HG03378 (cell line): ENCODE data around the gene STAB1.

Experiments
- ATAC-seq: cut with Tn5 transposase; IDR thresholded peaks from one replicate; pipeline ENCODE4 v1.9.1; 2021; ENCODE audit warnings: mild to moderate bottlenecking, moderate library complexity; ENCODE audit not compliant: unreplicated experiment

STAB1 gene

DNA sequence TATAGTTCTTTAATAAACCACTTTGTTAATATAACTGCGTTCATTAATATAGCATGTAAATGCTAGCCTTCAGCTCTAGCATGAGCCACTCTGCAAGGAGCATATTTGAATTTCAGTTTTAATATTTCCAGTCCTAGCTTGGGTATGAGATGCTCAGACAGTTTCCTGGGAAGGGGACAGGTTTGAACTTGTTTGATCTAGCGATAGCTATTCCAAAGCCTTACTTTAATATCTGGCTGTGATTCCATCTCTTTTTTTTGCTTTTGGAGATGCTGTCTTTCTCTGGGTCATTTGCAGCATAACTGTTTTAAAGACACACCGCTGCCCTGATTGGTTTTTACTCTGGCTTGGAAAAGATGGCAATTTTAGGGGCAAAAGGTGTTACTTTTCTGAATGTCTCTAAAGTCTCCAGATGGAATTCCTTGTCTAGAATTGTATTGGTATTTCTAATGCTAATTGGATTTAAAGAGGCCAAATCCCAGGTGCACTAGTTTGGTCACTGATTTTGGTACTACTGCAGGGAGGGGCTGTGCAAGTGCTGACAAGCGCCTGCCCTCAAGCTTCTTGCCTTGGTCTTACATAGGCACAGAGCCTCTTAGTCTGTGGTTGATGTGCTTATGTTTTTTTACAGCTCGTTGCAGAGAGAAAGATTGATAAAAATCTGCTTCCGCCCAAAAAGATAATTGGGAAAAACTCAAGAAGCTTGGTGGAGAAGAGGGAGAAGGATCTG is 36.9 kb upstream of the STAB1 start:
- no peak for ATAC-seq

DNA sequence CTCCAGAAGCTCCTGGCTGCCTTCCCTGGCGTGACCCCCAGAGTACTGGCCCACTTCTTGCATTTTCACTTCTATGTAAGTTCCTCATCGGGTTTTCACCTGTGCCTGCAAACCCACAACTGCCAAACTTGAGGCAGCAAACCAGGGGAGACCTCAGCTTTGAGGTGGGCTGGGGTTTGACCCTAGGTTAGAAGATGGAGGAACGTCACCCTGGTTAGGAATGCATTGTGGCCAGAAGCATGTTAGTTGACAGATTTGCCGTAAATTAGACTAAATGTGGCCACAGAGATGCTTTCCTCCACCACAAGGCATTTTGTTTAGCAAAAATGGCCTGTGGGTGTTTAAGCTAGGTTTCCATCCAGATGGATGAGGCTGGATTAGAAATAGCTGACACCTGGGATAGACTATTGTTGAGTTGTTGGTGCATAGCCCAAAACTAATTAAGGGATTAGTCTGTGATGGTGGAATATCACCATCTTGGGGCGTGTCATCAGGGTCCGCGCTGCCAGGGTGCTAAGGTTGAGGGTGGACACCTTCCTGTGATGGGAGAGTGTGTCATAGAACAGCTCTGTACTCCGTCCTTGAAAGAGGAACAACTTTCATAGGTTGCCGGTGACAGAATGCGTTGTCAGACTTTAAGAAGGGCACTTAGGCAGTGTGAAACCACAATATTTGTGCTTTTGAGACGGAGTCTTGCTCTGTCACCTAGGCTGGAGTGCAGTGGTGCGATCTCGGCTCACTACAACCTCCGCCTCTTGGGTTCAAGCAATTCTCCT is 36.2 kb upstream of the STAB1 start:
- no peak for ATAC-seq

DNA sequence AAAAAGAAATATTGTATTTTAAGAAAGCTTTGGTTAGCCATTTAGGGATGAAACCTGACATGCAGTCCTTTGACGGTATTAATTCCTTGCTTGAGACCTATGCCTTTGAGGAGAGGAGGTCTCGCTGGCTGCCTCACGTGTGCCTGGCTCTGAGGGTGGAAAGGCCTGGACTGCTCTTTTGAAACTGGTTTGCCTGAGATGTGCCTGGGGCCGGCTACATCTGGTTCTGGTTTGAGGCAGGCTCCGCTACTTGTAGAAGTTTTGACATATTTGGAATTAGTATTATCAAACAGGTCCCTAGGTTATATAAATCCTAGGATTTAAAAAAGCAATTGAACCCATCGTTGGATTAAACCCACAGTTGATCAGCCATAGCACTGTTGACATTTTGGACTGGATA is 33.3 kb upstream of the STAB1 start:
- no peak for ATAC-seq

DNA sequence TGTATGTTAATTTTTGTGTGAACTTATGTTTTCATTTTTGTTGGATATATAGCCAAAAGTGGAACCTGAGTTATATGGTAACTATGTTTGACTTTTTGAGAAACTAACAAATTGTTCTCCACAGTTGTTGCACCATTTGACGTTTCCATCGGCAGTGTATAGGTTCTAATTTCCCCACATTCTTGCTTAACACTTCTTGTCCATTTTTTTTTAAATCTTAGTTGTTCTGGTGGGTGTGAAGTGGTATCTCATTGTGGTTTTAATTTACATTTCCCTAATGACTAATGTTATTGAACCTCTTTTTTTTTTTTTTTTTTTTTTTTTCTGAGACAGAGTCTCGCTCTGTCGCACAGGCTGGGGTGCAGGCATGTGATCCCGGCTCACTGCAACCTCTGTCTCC is 31.7 kb upstream of the STAB1 start:
- ATAC-seq = no peak

DNA sequence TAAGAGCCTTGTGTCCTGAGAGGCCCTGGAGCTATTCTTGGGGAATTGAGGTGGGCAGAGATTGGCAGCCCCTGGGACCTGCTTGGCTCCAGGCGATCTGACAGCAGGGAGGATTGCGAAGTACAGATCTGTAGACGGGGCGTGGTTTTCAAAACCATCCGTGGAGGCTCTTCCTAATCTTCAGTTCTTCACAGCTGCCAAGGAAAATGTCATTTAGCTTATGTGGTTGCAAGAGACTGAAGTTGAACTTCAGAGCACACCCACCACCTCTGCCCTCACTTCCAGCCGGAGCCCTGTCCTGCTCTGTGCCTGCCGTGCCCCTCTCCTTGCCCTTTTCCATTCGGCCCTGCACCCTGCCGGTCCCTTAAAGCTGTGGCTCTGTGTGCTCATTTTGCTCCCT is 26.8 kb upstream of the STAB1 start:
- ATAC-seq = no peak

DNA sequence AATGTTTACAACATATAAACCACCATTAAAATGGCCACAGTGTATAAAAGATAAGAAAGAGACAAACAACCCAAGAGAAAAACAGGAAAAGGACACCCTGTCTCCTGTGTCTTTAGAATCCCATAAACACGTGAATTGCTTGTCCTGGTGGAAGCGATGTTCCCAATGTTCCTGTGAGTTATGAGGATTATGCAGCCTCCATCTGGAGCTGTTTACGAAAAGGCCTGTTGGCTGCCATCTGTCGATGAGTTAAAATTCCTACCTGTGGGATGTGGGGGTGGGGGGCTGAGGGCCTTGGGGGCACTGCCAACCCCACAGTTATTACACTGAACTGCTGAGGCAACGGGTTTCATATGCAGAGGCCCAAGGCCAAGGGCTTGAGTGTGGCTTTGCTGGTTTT is 26.1 kb upstream of the STAB1 start:
- ATAC-seq = no peak

DNA sequence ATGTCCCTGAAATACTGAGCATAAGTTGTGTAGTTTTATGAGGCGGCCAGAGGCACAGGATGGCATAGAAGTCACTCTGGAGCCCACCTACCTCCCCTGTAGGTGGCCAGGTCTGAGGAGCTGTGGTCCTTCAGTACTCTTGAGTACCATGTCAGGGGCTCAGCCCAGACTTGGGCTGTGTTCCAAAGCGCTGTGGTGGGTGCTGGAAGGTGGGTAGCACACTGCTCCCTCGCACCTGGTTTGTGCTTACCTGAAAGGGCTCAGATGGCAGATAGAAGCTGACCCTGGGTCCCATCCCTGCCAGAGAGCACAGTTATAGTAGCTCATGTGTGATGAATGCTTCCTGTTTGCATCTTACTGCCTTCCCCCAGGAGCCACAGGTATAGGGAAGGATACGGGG is 24.2 kb upstream of the STAB1 start:
- ATAC-seq = no peak

DNA sequence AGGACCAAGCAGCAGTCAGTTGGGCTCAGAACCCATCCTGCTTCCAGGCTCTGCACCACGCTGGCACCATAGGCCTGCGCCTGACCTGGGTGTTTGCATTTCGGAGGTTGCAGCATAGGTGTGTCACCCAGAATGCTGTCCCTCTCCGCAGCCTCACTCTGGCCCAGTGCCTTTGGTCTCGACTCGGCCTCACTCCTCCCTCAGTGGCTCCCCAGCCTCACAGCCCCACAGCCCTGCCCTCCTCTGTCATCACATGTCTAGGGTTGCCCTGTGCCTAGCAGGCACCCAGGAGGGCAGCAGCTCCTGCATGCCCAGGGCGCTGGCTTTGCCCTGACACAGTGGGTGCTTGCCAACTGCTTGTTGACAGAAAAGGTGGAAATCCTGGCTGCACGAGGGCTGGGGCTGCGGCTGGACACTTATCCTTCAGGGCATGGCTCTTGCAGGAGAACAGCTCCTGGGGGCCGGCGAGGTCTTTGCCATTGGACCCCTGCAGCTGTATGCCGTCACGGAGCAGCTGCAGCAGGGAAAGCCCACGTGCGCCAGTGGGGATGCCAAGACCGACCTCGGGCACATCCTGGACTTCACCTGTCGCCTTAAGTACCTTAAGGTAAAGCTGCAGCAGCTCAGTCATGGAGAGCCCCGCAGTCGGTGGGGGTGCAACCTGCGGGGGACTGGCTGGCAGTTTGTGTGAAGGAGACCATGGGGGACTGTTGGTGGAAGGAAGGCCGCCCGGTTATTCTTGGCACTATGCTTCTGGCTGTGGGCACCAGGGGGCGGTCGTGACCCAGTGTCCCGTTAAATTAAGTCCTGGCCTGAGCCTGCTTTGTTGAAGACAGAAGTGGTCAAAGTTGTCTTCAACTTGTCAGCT is 23.5 kb upstream of the STAB1 start:
- no peak for ATAC-seq

DNA sequence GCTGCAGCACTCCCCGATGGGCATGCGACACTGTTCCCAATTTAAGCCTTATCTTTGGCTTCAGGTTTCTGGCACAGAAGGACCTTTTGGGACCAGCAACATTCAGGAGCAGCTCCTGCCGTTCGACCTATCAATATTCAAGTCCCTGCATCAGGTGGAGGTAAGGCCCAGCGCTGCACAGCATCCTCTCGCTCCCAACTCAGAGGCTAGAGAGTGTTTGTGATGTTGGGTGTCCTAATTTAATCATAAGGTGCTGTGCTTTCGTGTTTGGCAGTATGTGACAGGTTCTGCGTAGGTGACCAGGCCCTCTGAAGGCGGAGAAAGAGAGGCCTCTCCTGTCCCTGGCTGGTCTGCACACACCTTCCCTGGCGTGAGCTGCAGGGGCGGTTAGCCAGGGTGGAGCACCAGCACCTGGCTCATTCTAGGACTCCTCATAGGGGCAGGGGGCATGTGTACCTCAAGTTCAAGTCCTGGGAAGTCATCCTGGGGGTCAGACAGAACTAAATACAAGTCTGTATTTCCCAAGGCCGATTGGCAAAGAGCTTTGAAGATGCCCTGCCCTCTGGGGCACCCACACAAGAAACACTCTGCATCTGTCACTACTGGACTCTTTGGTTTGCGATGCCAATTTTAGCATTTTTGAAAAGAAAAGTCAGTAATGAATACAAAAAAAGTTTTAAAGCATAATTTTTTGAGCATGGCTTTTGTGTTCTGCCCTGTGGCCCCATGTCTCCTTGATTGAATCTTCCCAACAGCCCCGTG is 22.7 kb upstream of the STAB1 start:
- no peak for ATAC-seq

DNA sequence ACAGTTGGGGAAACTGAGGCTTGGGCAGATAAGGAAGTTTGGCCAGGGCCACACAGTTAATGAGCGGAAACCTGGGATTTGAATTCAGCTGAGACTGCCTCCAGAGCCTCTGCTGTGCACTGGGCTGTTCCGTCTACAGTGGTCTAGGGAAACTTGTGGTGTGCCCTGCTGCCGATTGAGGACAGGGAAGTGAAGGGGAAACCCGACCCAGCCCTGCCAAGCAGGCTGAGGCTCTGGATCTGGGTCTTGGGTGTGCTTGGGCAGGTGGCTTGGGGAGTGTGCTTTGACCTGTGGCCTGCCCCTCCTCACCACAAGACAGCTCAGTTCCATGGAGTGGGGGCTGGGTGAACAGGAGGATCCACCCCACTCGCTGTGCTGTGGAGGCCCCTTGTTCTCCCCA is 22.1 kb upstream of the STAB1 start:
- no peak for ATAC-seq

DNA sequence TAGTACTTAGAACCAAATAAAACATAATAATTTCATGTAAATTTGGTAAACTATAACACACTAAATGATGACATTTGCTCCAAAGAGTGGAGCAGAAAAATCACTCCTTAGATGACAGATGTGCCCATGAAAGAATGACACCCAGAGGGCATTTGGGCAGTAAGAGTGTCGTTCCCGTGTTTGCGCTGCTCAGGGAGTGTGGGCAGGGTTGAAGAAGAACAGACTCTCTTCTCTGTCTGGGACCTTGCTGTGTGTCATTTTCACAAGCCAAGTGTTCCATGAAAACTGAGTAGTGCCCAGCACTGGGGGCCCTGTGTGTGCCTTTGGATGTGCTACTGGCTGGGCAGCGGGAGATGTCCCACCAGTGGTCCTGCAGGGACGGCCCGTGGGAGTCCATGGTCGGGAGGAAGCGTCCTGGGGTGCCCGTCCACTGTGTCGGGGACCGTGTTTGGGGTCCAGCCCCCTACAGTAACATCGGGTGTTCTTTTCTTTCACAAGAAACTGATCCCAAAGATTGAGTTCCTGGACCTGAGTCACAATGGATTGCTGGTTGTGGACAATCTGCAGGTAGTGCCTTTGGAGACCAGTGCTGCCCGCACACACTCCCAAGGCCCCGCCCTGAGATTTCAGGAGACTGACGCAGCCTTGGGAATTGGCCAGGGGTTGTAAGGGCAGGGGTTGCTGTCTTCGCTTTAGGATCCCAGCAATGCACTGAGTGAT is 17.9 kb upstream of the STAB1 start:
- no peak for ATAC-seq

DNA sequence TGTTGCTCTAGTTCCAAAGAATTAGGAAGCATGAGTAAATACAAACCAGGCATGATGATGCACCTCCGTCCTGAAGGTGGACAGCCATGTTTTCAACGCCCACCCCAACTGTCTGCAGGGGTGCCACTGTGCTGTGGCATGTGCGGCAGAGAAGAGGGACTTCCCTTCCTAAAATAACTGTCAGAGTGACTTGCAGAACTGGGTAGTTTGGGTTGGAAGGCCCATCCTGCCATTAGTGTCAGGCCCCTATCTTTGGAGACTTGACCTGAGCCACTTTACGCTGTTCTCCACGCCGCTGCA is 17.4 kb upstream of the STAB1 start:
- no peak for ATAC-seq

DNA sequence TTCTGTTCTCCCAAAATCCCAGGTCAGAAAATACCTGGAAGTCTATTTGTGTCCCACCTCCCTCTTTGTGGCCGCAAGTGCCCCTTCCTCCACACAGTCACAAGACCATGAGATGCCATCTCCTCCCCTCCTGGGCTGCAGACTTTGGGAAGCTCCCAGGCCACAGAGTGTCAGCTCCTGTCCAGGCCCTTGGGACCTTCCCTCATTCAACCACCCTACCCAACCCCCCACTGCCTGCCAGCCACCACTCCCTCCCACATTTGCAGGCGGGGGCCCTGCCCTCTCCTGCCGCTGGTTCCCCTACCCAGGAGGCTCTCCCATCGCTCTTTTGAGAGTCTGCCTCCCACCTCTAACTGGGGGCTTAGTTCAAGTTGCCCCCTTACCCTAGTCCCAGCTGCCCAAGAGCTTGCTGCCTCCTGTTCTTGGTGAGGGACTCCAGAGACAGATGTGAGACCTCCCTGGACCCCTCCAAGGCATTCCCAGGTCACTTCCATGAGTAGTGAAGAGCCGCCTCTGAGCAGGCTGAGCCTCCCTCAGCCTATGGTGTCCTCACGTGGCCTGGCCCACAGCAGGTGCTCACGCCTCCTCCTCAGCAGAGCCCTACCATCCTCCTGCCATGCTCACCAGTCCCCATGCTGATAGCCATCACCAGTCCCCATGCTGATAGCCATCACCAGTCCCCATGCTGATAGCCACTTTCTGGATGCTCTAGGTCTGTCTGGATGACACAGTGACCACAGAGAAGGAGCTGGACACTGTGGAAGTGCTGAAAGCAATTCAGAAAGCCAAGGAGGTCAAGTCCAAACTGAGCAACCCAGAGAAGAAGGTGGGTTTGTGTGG is 15.9 kb upstream of the STAB1 start:
- no peak for ATAC-seq

DNA sequence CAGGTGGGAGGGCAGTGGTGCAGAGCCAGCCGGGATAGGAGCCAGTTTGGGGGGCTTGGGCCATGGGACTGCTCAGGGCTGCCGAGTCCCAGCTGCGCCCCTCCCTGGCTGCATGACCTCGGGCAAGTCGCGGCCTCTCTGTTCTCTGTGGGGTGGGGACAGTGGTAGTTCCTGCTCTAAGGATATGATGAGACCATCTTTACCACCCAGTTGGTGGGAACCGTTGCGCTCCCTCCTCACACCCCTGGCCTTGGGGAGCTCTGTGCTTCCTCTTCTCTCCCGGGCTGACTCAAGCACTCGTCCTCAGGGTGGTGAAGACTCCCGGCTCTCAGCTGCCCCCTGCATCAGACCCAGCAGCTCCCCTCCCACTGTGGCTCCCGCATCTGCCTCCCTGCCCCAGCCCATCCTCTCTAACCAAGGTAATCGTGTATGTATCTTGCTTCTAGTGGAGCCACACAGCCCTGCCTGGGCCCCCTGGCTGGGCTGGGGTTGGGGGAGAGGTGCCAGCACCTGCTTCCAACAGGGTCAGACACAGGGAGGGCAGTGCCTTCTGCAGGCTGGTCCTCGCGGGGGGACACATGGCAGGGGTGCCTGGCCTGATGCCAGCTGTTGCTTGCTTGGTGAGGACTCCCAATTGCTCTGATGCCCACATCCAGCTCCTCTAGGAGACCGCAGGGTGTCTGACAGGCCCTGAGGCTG is 15.1 kb upstream of the STAB1 start:
- no peak for ATAC-seq

DNA sequence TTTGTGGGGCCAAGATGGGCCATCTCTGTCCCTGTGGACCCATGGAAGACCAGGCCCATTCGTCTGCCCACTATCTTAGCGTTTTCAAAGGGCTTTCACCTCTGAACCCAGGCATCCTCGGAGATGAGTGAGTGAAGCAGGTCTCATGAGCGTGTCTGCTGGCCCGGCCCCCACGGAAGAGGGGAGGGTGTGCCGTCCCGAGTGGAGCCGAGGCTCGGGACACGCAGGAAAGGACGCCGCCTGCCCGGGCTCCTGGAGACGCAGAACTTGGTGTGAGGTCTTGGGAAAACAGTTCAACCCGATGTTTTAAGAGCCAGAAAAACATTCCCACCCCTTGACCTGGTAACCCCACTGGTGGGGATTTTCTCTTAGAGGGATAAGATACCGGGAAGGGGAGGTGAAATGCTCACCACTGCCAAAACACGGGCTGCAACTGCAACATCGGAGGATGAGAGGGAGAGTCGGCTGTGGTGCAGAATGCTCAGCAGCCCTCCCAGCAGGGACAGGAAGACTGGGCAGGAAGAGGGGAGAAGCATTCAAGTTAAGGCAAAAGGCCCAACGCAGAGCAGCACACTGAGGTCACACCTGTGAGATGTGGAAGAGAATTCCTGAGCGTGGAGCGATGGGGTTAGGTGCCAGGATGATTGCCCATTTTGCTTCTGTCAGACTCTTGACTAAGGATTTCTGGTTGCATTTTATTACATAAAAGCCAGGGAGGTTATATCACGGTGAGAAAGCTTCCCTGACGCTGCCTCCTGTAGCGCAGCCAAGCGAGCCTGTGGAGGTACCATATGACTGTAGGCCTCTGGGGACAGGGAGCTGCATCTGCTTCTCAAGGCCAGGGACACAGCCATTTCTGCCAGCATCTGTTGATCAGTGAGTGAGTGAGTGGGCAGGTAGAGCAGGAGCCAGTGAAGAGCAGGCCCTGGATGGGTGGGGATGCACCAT is 14.1 kb upstream of the STAB1 start:
- ATAC-seq = no peak

DNA sequence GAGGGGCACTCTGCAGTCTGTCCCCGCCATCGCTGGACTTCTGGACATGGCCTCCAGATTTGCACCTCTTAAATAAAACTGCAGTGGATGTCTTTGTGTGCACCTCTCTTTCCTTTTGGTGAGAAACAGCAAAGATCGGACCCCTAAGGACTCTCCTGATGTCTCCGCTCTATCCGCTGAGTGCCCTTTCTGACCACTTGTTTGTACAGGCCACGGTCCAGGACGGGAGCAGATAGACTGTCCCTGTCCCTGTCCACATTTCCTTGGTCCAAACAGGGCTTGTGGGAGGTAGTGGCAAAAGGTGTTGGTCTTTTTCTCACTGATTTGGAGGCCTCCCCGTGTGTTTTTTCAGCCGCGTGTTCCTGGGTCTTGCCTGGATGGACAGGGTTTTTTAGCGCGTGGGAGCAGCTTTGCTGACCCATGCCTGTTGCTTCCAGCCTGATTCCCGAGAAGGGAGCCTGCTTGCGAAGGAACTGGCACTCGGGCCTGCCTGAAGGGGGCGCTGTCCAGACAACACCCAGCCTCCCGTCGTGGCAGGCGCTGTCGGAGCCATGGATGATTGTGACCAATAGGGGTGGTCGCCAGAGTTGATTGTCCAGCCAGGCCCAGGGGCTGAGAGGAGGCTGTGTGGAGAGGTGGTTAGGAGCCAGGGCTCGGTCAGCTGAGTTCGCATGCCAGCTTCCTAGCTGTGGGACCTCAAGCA is 13.2 kb upstream of the STAB1 start:
- no peak for ATAC-seq

DNA sequence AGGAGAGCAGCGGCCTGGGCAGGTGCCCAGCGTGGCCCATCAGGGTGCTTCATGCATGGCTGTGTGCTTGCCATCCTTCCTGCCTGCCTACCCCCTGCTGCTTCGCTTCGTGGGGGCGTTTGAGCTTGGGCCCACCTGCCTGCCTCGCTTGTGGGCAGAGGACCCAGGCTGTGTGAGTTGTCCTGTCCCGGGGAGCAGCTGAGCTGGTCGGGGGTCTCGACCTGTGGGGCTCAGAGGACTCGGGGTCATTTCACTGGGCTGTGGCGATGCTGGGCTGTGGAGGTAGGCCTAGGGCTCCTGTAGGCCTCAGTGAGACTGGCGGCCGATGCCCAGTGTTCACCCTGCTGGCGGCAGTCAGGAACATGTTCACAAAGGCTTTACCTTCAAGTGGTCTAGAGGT is 12.1 kb upstream of the STAB1 start:
- no peak for ATAC-seq
